Activated CD8-positive, alpha-beta memory T cell treated with anti-CD3 and anti-CD28 coated beads for 4 hours (primary cell): Measurements from ENCODE around the gene ZNF790.
"Not testable (repeated sequence)": the region's sequence is repeated elsewhere in the genome, so short reads cannot be mapped to it uniquely, and the experiment has no call there.

Source experiments
- DNase-seq, 2 donors: peaks; one replicate each; pipeline ENCODE4 v3.0.0-alpha.2; 2020; ENCODE audit warnings: low read depth in 2 of 2

ZNF790 gene

GRCh38 chr19:36837906-36838783, at the start of gene ZNF790:
Gene ZNF790, minus strand, starts transcription at chr19:36838387. Its CDS starts 12,768 bp downstream, at chr19:36825619.
- peak; percentile 60 to 70 for DNase-seq

- DNase-seq, result no peak
Measured at GRCh38 chr19:36876993-36877938, 39.1 kb upstream of the ZNF790 start.

GRCh38 chr19:36851898-36852297, 13.7 kb upstream of the ZNF790 start:
- no peak for DNase-seq

- peak; percentile 63 to 76 for DNase-seq
Measured at GRCh38 chr19:36850559-36851442, 12.6 kb upstream of the ZNF790 start, which contains the start of gene ZNF345. Gene ZNF345, plus strand, starts transcription at chr19:36850876. Its CDS starts 25,955 bp downstream, at chr19:36876831.

GRCh38 chr19:36849701-36850558, 11.7 kb upstream of the ZNF790 start:
- DNase-seq, result peak; percentile 74 to 82

- DNase-seq, result no peak
Measured at GRCh38 chr19:36847968-36848367, 9.8 kb upstream of the ZNF790 start.

- no peak for DNase-seq
Measured at GRCh38 chr19:36838784-36839324, 667 bp upstream of the ZNF790 start.

- no peak for DNase-seq
Measured at GRCh38 chr19:36837176-36837905, 846 bp downstream of the ZNF790 start.

GRCh38 chr19:36833430-36833829, 4.8 kb downstream of the ZNF790 start:
- DNase-seq, result no peak

- DNase-seq, result no peak
Measured at GRCh38 chr19:36821758-36822157, 16.4 kb downstream of the ZNF790 start.

- no peak for DNase-seq
Measured at GRCh38 chr19:36819130-36819630, 19.0 kb downstream of the ZNF790 start.

GRCh38 chr19:36807029-36807428, 31.2 kb downstream of the ZNF790 start:
- no peak for DNase-seq

GRCh38 chr19:36805364-36805763, 32.8 kb downstream of the ZNF790 start:
- DNase-seq, result no peak

GRCh38 chr19:36797786-36798108, 40.4 kb downstream of the ZNF790 start:
- DNase-seq, result no peak

GRCh38 chr19:36796714-36796992, 41.5 kb downstream of the ZNF790 start:
- DNase-seq, result no peak

- DNase-seq, result not testable (repeated sequence)
Measured at GRCh38 chr19:36791420-36792141, 46.6 kb downstream of the ZNF790 start.

GRCh38 chr19:36775768-36776167, 62.4 kb downstream of the ZNF790 start:
- no peak for DNase-seq

GRCh38 chr19:36773223-36773579, 65.0 kb downstream of the ZNF790 start:
- no peak for DNase-seq
